ENCODE results near the gene TAF6L. TPM values are rescaled to one million over a fixed set of nuclear protein-coding genes. Genes with fewer than 3 reads are reported as not detected.

The TAF6L gene
- total RNA-seq, 1 experiment from 2014 or later: 37.7 TPM

DNA sequence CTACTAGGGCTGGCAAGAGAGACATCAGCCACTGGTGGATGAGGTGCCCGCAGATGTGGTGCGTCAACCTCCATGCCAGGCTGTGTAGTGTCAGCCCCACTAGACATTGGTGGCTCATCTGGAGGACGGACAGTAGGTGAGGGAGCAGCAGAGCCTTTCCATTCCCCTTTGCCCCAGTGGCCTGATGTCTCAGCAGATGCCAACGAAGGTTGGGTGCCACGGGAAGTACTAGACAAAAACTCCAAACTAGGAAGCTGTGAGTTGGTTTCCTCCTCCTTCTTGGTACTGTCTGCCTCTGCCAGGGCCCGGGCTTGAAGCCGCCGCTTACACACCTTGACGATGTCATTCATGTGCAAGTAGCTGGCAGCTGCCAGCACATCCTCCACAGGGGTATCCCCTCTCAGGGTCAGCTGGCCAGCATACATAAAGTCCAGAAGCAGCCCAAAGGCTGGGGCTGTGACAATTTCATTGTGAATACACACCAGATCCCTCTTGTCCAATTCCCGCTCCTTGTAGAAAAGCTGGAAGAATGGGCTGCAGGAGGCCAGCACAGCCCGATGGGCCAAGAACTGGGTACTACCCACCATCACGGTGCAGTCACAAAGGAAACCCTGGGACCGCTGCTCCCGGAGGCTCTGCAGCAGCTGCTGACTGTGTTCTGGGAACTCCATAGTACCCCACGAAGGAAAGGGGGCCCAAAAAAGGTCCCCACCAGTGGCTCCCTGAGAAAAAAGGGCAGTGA, 18.0 kb upstream of the TAF6L start:
- no peak overlapping the region for H3T11ph ChIP-seq (ENCODE audit: low read length)
- H3K27ac ChIP-seq (ENCODE audit: insufficient read length, low read depth, low read length): no peak overlapping the region
- no peak overlapping the region for H4K91ac ChIP-seq (ENCODE audit: insufficient read length, low read depth, low read length)
- Mint-ChIP-seq H3K9me3 (no peaks in the 10 kb centered on the region), H3K4me1 (peaks cover 21 to 30% of the 10 kb centered on the region in 2 experiments), H3K36me3 (ENCODE audit: insufficient read depth in 1 of 3, low read depth in 3 of 3) (peaks cover 30 to 44% (median 33%) of the 10 kb centered on the region in 3 experiments), H3K27me3 (ENCODE audit: low read depth) (no peaks in the 10 kb centered on the region), H3K4me3 (peak overlapping the region; percentile 97 to 99), H3K27ac (peak overlapping the region in 2 of 3 experiments; percentile 99; a peak in 4 of 7 replicates)
- peaks cover 3% of the 10 kb centered on the region for H3K23me2 ChIP-seq (ENCODE audit: insufficient read length, low read depth, low read length, poor library complexity, severe bottlenecking)
- H2BK15ac ChIP-seq (ENCODE audit: low read depth, low read length): no peak overlapping the region
- H3K79me2 ChIP-seq (ENCODE audit: insufficient read depth, low read length): peaks cover 21% of the 10 kb centered on the region; the same call in 1 of the 2 replicates
- H3K56ac ChIP-seq (ENCODE audit: insufficient read length, low read depth, low read length): no peak overlapping the region
- TF ChIP-seq, protein P1, sequence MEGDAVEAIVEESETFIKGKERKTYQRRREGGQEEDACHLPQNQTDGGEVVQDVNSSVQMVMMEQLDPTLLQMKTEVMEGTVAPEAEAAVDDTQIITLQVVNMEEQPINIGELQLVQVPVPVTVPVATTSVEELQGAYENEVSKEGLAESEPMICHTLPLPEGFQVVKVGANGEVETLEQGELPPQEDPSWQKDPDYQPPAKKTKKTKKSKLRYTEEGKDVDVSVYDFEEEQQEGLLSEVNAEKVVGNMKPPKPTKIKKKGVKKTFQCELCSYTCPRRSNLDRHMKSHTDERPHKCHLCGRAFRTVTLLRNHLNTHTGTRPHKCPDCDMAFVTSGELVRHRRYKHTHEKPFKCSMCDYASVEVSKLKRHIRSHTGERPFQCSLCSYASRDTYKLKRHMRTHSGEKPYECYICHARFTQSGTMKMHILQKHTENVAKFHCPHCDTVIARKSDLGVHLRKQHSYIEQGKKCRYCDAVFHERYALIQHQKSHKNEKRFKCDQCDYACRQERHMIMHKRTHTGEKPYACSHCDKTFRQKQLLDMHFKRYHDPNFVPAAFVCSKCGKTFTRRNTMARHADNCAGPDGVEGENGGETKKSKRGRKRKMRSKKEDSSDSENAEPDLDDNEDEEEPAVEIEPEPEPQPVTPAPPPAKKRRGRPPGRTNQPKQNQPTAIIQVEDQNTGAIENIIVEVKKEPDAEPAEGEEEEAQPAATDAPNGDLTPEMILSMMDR (conservative IDR thresholded peaks at IDR 0.05): no peak
- H3K4ac ChIP-seq (ENCODE audit: low read depth, low read length): no peak overlapping the region
- no peak overlapping the region for H2BK12ac ChIP-seq (ENCODE audit: insufficient read length, low read depth, low read length)
- H2BK20ac ChIP-seq (ENCODE audit: low read depth, low read length, poor library complexity, severe bottlenecking): no peak overlapping the region
- no peaks in the 10 kb centered on the region for H3K4me1 ChIP-seq (ENCODE audit: insufficient read depth, low read length)
- no CpG with 5 or more reads among the region's 15 CpGs for WGBS (ENCODE audit: extremely low coverage, insufficient read length, low lambda C conversion rate)
- H4K5ac ChIP-seq (ENCODE audit: insufficient read length, low read depth, low read length): no peak overlapping the region
- H3K4me2 ChIP-seq (ENCODE audit: insufficient read depth, insufficient read length, low read length): peak overlapping the region; percentile 45
- H3K9me3 ChIP-seq (ENCODE audit: control insufficient read depth, low read depth, low read length): no peaks in the 10 kb centered on the region
- no peak overlapping the region for H3K9ac ChIP-seq (ENCODE audit: extremely low read depth, insufficient read length, low read length)
- no peak overlapping the region for H3K18ac ChIP-seq (ENCODE audit: insufficient read length, low read depth, low read length)
- peaks cover 12% of the 10 kb centered on the region for H3K79me1 ChIP-seq (ENCODE audit: insufficient read depth, low read depth, low read length, poor library complexity, severe bottlenecking)
- H3K14ac ChIP-seq (ENCODE audit: insufficient read depth, low read length): no peak overlapping the region
- H2AK5ac ChIP-seq (ENCODE audit: insufficient read length, low read length): no peak overlapping the region
- no peak overlapping the region for H2BK120ac ChIP-seq (ENCODE audit: low read depth, low read length, poor library complexity, severe bottlenecking)
- no peak overlapping the region for H2BK5ac ChIP-seq (ENCODE audit: insufficient read length, low read length)
- H2AFZ ChIP-seq (ENCODE audit: low read length): no peak overlapping the region
- no peaks in the 10 kb centered on the region for H3K27me3 ChIP-seq (ENCODE audit: insufficient read depth, low read length)
- no peaks in the 10 kb centered on the region for H4K20me1 ChIP-seq (ENCODE audit: control insufficient read depth, insufficient read depth, insufficient read length)
- DNase-seq: no peak
- no peak overlapping the region for H3K23ac ChIP-seq (ENCODE audit: insufficient read length, low read depth, low read length)
- no peak overlapping the region for H4K8ac ChIP-seq (replicated peaks; ENCODE audit: insufficient read length, low read depth, low read length)
